K562 (cell line): ENCODE data around the gene FXYD3. TPM values are rescaled to one million over a fixed set of nuclear protein-coding genes. Genes with fewer than 3 reads are reported as not detected.

Source experiments
- BCL6 ChIP-seq: fragments of 250-450 bp; sonication (Bioruptor Pico); IDR thresholded peaks from 2 replicates; pipeline ENCODE4 v1.4.0; 2020
- CTBP1 ChIP-seq: fragments of 450-650 bp; IDR thresholded peaks from 2 replicates; pipeline ENCODE4 v1.6.1; 2016; ENCODE audit warnings: borderline replicate concordance
- DACH1 ChIP-seq: fragments of 450-650 bp; IDR thresholded peaks from 2 replicates; pipeline ENCODE4 v1.6.1; 2018; ENCODE audit not compliant: partially characterized antibody
- DLX4 ChIP-seq: fragments of 250-450 bp; sonication (Bioruptor Pico); IDR thresholded peaks from 2 replicates; pipeline ENCODE4 v1.6.1; 2021; ENCODE audit warnings: mild to moderate bottlenecking
- GMEB1 ChIP-seq: fragments of 250-450 bp; sonication (Bioruptor Pico); IDR thresholded peaks from 2 replicates; pipeline ENCODE4 v1.4.0; 2020; ENCODE audit warnings: mild to moderate bottlenecking
- HDAC6 ChIP-seq: IDR thresholded peaks from 2 replicates; pipeline ENCODE4 v1.6.1; 2012; ENCODE audit warnings: low read depth, mild to moderate bottlenecking, control low read depth, inconsistent platforms, low read length, moderate library complexity
- HES1 ChIP-seq: fragments of 450-650 bp; IDR thresholded peaks from 2 replicates; pipeline ENCODE4 v1.6.1; 2016; ENCODE audit warnings: low read depth, mild to moderate bottlenecking, moderate library complexity
- HLTF ChIP-seq: fragments of 450-650 bp; IDR thresholded peaks from 2 replicates; pipeline ENCODE4 v1.6.1; 2016
- LEF1 ChIP-seq: fragments of 450-650 bp; IDR thresholded peaks from 2 replicates; pipeline ENCODE4 v1.6.1; 2016; ENCODE audit warnings: mild to moderate bottlenecking
- MAFF ChIP-seq: IDR thresholded peaks from 2 replicates; pipeline ENCODE4 v1.6.1; 2012; ENCODE audit warnings: low read length, improper control_type of control experiment
- NR2C2 ChIP-seq, 2 experiments: fragments of 200-800 bp in 1 of 2; sonication (Bioruptor generic) in 1 of 2; sonication (generic) in 1 of 2; formaldehyde crosslinking in 1 of 2; IDR thresholded peaks; 2 replicates each; pipeline versions ENCODE4 v1.6.1 to v1.8.0; 2016 to 2022; ENCODE audit warnings: mild to moderate bottlenecking in 1 of 2, missing compliant biosample characterization in 1 of 2, missing genetic modification characterization in 1 of 2, missing genetic modification reagents in 1 of 2
- PHF20 ChIP-seq: fragments of 450-650 bp; IDR thresholded peaks from 2 replicates; pipeline ENCODE4 v1.6.1; 2018; ENCODE audit not compliant: partially characterized antibody
- PML ChIP-seq: IDR thresholded peaks from 2 replicates; pipeline ENCODE4 v1.6.1; 2012; ENCODE audit warnings: low read length, inconsistent platforms
- RNF2 ChIP-seq: sonication (generic); IDR thresholded peaks from 2 replicates; pipeline ENCODE4 v1.6.1; 2016
- SNAPC5 ChIP-seq: fragments of 250-450 bp; sonication (Bioruptor Pico); IDR thresholded peaks from 2 replicates; pipeline ENCODE4 v1.8.0; 2021; ENCODE audit warnings: moderate library complexity, mild to moderate bottlenecking, inconsistent platforms
- TFE3 ChIP-seq: fragments of 450-650 bp; formaldehyde crosslinking; IDR thresholded peaks from 2 replicates; pipeline ENCODE4 v1.4.0; 2020; ENCODE audit warnings: mild to moderate bottlenecking, mixed read lengths
- ZBTB33 ChIP-seq: sonication (generic); formaldehyde crosslinking; IDR thresholded peaks from 2 replicates; pipeline ENCODE4 v1.8.1; 2023; ENCODE audit warnings: mild to moderate bottlenecking, missing genetic modification reagents
- ZEB2 ChIP-seq: fragments of 450-650 bp; IDR thresholded peaks from 2 replicates; pipeline ENCODE4 v1.6.1; 2016
- ZNF197 ChIP-seq: fragments of 200-800 bp; sonication (Bioruptor generic); IDR thresholded peaks from 2 replicates; pipeline ENCODE4 v1.6.1; 2016; ENCODE audit warnings: low read depth, missing genetic modification characterization, missing compliant biosample characterization
- ZNF316 ChIP-seq: fragments of 450-650 bp; IDR thresholded peaks from 2 replicates; pipeline ENCODE4 v1.6.1; 2016
- ZNF445 ChIP-seq: fragments of 250-450 bp; sonication (Bioruptor Pico); IDR thresholded peaks from 2 replicates; pipeline ENCODE4 v1.4.0; 2020; ENCODE audit warnings: low read depth, mild to moderate bottlenecking, moderate library complexity
- ZNF644 ChIP-seq: fragments of 200-800 bp; sonication (Bioruptor generic); IDR thresholded peaks from 2 replicates; pipeline ENCODE4 v1.6.1; 2016; ENCODE audit warnings: low read depth, missing genetic modification characterization, missing compliant biosample characterization
- polyA plus RNA-seq, 8 experiments: library from polyadenylated mRNA; depleted of rRNA in 4 of 8; stranded (reverse) in 5 of 8; unstranded in 3 of 8; fragments of >200 nt; fragmentation: Nextera tagmentation in 2 of 8; fragmentation: Illumina TruSeq in 1 of 8; extraction: Ambion mirVana in 2 of 8; extraction: Trizol in 1 of 8; gene quantifications; 2 replicates each; pipeline versions ENCODE4 v1.2.1 to v1.2.3, GENCODE V29; 2011 to 2014; ENCODE audit warnings: inconsistent platforms in 1 of 8, missing spikeins in 1 of 8
- total RNA-seq, 7 experiments: library from RNA; depleted of rRNA in 6 of 7; stranded (reverse); fragments of >200 nt in 6 of 7; fragmentation: Illumina TruSeq in 2 of 7; extraction: Trizol in 2 of 7; gene quantifications; 2 replicates each; pipeline versions ENCODE4 v1.2.1 to v1.2.3, GENCODE V29; 2011 to 2021; ENCODE audit warnings: low replicate concordance in 1 of 7

FXYD3 gene
- total and polyA plus RNA-seq, 9 of the 15 experiments (the other 6 are each of a cell fraction or from before 2014, with no cell fraction given) = 0.24 TPM; not detected in 8

GRCh38 chr19:35166100-35167063 is 50.8 kb downstream of the FXYD3 start (continued):
- TF ChIP-seq LEF1 (peak; percentile 50; the same call in 1 of the 2 replicates), ZNF197 (CRISPR knock-in tag) (no peak), DACH1 (peak; percentile 12), PHF20 (no peak), HLTF (no peak), ZEB2 (no peak), NR2C2 (CRISPR knock-in tag; IDR thresholded peaks at IDR 0.05) (no peak), NR2C2 (tag; IDR thresholded peaks at IDR 0.05) (peak; percentile 54), GMEB1 (0 out of 2 replicates have a peak, but pooled peaks have one; percentile 8), ZNF316 (peak; percentile 13; the same call in 1 of the 2 replicates), CTBP1 (peak; percentile 56; the same call in 1 of the 2 replicates), ZNF644 (peak; percentile 32; the same call in 1 of the 2 replicates), BCL6 (CRISPR knock-in tag) (no peak), RNF2 (peak; percentile 54; the same call in 1 of the 2 replicates), HDAC6 (no peak), SNAPC5 (no peak), ZNF445 (CRISPR knock-in tag) (no peak), TFE3 (peak; percentile 36), PML (0 out of 2 replicates have a peak, but pooled peaks have one; percentile 33), DLX4 (no peak), HES1 (no peak), MAFF (0 out of 2 replicates have a peak, but pooled peaks have one; percentile 0), ZBTB33 (CRISPR knock-in tag) (0 out of 2 replicates have a peak, but pooled peaks have one; percentile 16)
